Endothelial cell of hepatic sinusoid (primary cell): ENCODE results near the gene PRPS1.
"Not testable (repeated sequence)": the region's sequence is repeated elsewhere in the genome, so short reads cannot be mapped to it uniquely, and the experiment has no call there.

Experiments
- in situ Hi-C: cut with HindIII; loops from 2 replicates; pipeline ENCODE4 v1.10.0; 2017; ENCODE audit warnings: low sequenced_read_pairs

Gene PRPS1

GRCh38 chrX:107673431-107673830, 45.1 kb downstream of the PRPS1 start:
- in situ Hi-C loops, result loop anchor here (5.0 kb wide), 1 partner anchor 39 kb away; no protein-coding TSS in a partner anchor

- in situ Hi-C loops, result loop anchor here (5.0 kb wide), 1 partner anchor 38 kb away; no protein-coding TSS in a partner anchor
Measured at GRCh38 chrX:107673933-107674479, 45.7 kb downstream of the PRPS1 start.

GRCh38 chrX:107674480-107675364, 46.4 kb downstream of the PRPS1 start:
- in situ Hi-C loops, result loop anchor here (5.0 kb wide), 3 partner anchors 38 to 98 kb away; no protein-coding TSS in a partner anchor

- in situ Hi-C loops, result loop anchor here (5.0 kb wide), 2 partner anchors 57 to 97 kb away; no protein-coding TSS in a partner anchor
Measured at GRCh38 chrX:107675365-107675654, 47.0 kb downstream of the PRPS1 start.

GRCh38 chrX:107675823-107676555, 47.7 kb downstream of the PRPS1 start:
- in situ Hi-C loops, result loop anchor here (5.0 kb wide), 2 partner anchors 56 to 96 kb away; no protein-coding TSS in a partner anchor

GRCh38 chrX:107676559-107677378, 48.5 kb downstream of the PRPS1 start:
- in situ Hi-C loops, result loop anchor here (5.0 kb wide), 2 partner anchors 56 to 96 kb away; no protein-coding TSS in a partner anchor

- in situ Hi-C loops, result loop anchor here (5.0 kb wide), 2 partner anchors 55 to 95 kb away; no protein-coding TSS in a partner anchor
Measured at GRCh38 chrX:107677501-107677901, 49.2 kb downstream of the PRPS1 start.

- in situ Hi-C loops, result loop anchor here (5.0 kb wide), 2 partner anchors 54 to 94 kb away; no protein-coding TSS in a partner anchor
Measured at GRCh38 chrX:107677909-107678308, 49.6 kb downstream of the PRPS1 start.

GRCh38 chrX:107678957-107679740, 50.8 kb downstream of the PRPS1 start:
- in situ Hi-C loops, result loop anchor here (5.0 kb wide), 2 partner anchors 53 to 93 kb away; no protein-coding TSS in a partner anchor

- in situ Hi-C loops, result no loop called here
Measured at GRCh38 chrX:107682256-107682655, 53.9 kb downstream of the PRPS1 start.

GRCh38 chrX:107683124-107683895, 55.0 kb downstream of the PRPS1 start:
- in situ Hi-C loops, result no loop called here

GRCh38 chrX:107683931-107684330, 55.6 kb downstream of the PRPS1 start:
- in situ Hi-C loops, result no loop called here

- in situ Hi-C loops, result no loop called here
Measured at GRCh38 chrX:107684956-107685385, 56.7 kb downstream of the PRPS1 start.

- in situ Hi-C loops, result not testable (repeated sequence)
Measured at GRCh38 chrX:107685586-107685985, 57.3 kb downstream of the PRPS1 start.

- in situ Hi-C loops, result no loop called here
Measured at GRCh38 chrX:107686026-107686425, 57.7 kb downstream of the PRPS1 start.

- in situ Hi-C loops, result no loop called here
Measured at GRCh38 chrX:107686792-107687191, 58.5 kb downstream of the PRPS1 start.

- in situ Hi-C loops, result no loop called here
Measured at GRCh38 chrX:107687445-107687844, 59.1 kb downstream of the PRPS1 start.

- in situ Hi-C loops, result no loop called here
Measured at GRCh38 chrX:107691024-107691448, 62.7 kb downstream of the PRPS1 start.

- in situ Hi-C loops, result no loop called here
Measured at GRCh38 chrX:107699616-107700015, 71.3 kb downstream of the PRPS1 start.
